WI38 (cell line): ENCODE measurements around the gene TMEM212.

Experiments
- H3K4me3 ChIP-seq: 2 replicates; pipeline ENCODE4 v1.5.1; 2011; ENCODE audit warnings: low read depth, mild to moderate bottlenecking, control low read depth, low read length
- TF ChIP-seq, protein P1 (sequence below): IDR thresholded peaks from 2 replicates; pipeline ENCODE4 v1.5.1; 2012; ENCODE audit warnings: low read depth, mild to moderate bottlenecking, control low read depth, low read length

The TMEM212 gene

DNA sequence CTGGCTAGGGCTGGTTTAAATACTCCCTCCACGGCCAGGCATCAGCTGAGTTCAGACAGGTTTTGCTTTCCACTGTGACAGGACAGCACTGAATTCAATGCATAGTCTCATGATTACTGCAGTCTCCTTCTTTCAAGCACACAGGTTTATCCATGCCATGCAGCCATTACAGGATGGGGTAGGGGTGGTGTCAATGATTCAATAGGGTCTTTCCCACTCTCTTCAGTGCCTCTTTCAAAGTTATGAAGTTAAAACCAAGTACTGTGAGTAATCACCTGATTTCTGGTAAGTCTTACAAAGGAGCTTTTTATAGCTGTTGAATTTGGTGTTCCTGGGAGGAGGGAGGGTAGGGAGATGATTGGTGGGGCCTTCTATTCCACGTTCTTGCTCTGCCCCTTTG lies 47.2 kb downstream of the TMEM212 start:
- H3K4me3 ChIP-seq, result no peak overlapping the region
- TF ChIP-seq, protein P1, sequence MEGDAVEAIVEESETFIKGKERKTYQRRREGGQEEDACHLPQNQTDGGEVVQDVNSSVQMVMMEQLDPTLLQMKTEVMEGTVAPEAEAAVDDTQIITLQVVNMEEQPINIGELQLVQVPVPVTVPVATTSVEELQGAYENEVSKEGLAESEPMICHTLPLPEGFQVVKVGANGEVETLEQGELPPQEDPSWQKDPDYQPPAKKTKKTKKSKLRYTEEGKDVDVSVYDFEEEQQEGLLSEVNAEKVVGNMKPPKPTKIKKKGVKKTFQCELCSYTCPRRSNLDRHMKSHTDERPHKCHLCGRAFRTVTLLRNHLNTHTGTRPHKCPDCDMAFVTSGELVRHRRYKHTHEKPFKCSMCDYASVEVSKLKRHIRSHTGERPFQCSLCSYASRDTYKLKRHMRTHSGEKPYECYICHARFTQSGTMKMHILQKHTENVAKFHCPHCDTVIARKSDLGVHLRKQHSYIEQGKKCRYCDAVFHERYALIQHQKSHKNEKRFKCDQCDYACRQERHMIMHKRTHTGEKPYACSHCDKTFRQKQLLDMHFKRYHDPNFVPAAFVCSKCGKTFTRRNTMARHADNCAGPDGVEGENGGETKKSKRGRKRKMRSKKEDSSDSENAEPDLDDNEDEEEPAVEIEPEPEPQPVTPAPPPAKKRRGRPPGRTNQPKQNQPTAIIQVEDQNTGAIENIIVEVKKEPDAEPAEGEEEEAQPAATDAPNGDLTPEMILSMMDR, result no peak

DNA sequence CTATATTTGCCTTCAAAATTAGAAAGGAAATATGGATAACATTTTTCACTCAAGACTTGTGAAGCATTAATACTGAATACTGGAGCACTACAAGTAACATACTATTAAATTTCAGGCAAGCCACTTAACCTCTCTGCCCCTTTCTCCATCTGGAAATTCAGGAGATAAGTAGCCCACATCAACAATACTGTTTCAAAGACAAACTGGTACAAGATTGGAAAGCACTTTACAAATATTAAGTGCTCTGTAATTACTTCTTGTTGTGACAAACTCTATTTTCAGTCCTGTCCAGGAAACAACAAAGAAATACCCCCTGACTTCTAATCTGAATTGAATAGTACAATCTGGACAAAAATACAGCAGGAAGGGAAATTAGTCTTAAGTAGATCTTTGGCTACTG lies 49.3 kb downstream of the TMEM212 start:
- TF ChIP-seq, protein P1, result no peak

DNA sequence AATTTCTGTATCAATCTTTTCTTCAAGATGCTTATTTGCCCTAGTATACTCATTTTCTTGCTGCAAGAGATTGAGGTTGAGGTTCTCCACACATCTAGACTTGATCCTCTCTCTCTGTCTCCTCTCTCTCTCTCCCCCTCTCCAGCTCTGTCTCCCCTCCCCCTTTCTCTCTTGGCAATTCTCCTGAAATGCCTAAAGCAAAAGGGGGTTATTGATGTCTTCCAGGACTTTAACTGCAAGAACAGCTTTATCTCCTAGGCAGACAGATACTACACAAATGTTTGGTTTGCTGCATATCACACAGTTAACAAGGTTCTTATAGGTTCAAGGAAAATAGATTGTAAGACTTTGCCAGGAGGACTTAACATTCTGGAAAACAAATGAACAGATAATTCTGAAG lies 52.1 kb downstream of the TMEM212 start:
- TF ChIP-seq, protein P1, result no peak
- H3K4me3 ChIP-seq, result no peak overlapping the region

More for the DNA sequence above, 49.3 kb downstream of the TMEM212 start:
- H3K4me3 ChIP-seq, result no peak overlapping the region

DNA sequence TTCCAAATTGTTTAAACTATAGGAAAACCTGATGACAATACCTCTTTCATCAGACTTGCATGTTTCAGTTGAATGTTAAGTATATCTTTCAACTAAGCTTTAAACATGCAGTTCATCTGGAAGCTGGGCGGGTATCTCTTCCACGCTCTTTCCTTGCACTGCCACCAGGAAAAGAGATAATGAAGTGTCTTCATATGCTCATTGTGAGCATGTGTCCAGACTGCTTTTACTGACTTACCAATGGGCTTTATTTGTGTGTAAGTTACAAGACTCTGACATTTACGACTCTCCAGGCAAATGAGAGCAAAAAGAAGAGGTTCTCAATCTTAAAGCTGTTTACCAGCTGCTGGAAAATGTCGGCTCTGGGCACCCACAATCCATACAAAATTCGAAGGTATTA lies 52.8 kb downstream of the TMEM212 start:
- TF ChIP-seq, protein P1, result no peak
- no peak overlapping the region for H3K4me3 ChIP-seq

DNA sequence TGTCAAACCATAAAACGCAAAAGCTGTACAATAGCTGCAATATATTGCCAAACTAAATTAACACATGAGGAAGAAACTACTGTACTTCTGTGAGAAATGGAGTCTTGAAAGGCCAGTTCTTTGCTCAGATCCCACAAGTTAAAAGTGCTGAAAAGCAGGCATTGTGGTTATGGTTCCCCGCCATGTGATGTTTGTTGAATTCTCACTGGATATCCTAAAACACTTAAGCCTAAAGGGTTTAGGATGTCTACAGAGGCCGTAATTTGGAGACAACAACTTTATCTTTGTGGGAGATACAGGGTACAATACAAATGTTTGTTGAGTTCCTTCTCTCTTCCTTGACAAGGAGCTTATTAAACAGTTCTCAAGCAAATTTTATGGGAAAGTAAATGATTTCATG lies 53.2 kb downstream of the TMEM212 start:
- H3K4me3 ChIP-seq, result no peak overlapping the region
- TF ChIP-seq, protein P1, result no peak

DNA sequence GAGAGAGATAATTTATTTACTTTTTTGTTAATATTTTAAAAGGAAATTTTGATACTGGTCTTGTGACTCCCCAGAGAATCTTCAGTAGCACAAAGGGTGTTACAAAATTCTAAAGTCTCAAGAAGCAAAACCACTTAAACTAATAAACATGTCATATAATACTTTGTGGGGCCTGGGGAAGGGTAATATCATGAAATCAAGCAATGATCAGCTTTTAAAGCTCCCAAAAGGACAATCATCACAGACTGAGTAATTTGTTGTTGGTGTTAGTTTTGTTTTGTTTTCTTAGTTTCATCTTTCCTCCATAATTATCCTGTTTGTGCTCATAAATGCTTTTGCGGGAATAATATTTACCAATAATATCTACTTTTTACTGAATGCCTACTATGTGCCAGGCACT lies 55.0 kb downstream of the TMEM212 start:
- TF ChIP-seq, protein P1, result no peak
- H3K4me3 ChIP-seq, result no peak overlapping the region

DNA sequence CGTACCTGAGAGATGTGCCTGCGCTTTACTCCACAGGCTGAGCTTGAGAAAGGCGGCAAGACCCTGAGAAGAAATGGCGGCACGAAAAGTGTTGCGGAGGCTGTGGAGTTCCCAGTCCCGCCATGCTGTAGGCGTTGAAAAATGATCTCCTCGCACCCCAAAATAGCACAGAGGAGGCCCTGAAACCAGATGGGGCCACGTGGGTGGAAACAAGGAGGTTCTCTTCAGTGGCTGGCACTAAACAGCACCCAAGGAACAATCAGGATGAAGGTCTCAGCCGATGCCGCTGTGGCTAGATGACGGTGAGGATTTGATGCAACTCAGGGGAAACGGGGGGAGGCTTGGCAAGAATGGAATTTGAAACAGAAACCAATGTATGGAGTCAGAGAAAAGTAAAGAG lies 57.3 kb downstream of the TMEM212 start:
- TF ChIP-seq, protein P1, result no peak

More for the DNA sequence above, 57.3 kb downstream of the TMEM212 start:
- no peak overlapping the region for H3K4me3 ChIP-seq
